Activated T-helper 1 cell treated with anti-CD3 and anti-CD28 coated beads, Interleukin-2, amount 50 U/mL, for 16 hours (primary cell): ENCODE results near the gene C10orf71.

Experiments
- DNase-seq, 2 donors: peaks; one replicate each; pipeline ENCODE4 v3.0.0-alpha.2; 2020; ENCODE audit warnings: low read depth in 1 of 2, low spot score in 1 of 2

C10orf71 gene, protein sequence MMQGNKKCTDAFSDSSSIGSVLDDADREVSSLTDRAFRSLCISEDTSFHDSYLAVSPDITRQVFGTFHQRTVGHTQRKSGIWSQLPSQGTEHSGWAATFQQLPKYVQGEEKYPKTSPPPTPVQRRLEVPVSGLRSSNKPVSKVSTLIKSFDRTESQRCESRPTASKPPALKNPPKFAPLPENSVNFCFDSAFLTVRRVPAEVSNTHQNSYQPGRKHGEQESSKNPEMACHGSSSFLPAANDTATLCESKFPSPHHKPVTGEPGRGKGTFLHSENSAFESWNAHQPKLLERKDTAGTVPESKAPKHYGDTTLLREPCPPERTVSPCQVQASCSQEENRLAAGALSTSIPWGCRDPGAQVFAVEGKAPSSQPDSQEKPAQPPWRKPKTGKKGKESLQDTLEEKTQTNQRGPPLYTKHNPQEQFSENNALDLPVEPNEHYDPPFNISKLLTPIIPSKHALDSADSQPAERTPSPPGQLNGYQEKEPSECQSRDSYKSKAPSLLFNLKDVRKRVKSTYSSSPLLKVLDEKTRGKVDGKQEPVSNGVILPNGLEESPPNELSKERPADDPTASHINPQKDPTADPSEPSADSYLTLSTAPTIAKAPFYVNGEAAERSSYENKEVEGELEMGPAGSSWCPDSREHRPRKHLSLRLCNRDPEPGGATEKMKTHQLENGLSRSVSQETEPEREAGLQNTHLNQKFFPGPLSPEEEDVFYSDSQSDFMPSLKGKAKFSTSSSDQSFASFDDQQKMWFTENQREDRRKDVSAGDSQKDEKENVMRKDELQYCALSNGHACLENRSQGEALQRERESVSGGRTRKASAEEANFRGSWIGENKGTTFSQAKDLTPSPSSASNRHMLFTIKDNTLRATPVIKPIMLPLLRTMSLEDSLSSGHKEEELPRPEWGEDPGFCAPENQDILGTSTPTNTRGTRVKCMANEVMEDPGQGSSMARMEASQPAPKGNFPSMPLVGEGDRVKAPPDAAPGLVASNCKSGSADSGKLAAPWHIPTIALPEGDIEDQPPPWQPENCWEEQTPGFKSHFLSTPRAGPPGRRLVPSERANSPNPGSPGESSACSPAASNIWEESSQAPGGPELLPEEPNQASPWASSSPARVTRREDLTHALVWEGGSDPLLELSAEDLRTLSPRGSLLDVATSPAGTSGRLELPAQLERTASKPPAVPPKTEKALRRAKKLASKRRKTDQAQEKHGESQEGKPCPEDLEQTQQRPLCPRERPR (N-terminal part only)

DNA sequence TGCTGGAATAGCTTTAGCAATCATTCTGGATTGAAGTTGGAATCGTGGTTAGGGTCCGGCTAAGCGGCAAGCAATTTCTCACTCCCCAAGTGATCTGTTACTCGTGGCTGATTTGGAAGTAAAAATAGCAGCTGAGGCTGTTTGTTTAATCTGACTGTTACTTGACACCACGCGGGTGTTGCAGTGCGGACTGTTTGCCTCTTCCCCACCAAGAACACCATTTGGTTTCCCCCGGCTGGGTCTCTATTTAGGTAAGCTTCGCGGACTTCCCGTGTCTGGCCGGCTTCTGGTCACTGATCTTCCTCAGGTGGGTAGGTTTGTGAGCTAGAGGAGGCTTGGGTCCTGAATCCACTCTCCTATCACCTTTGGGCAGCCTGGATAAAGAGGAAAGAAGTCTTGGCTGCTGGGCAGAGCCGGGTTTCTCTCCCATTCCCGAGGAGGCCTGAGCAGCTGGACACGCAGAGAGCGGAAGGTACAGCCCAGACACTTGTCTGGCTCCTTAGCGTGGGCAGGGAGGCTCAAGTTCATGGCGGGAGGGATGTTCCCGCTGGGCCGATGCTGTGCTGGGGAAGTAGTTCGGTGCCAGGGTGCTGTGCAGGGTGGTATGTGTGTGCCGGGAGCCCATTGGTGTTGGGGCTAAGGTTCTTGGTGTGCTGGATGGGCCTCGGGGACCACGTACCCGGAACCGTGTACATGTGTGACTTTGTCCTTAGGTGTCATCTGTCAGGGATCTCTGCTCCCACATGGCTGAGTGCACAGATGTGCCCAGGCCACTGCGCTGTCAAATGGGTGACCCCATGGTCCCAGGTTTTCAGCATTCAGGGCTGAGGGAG, at the start of gene C10orf71:
Gene C10orf71, plus strand, starts transcription at position 188 of the 833 bp plus-strand sequence. CDS start 23,376 bp downstream, outside the sequence.
- DNase-seq = no peak

GRCh38 chr10:49252313-49253034, 46.5 kb upstream of the C10orf71 start:
- DNase-seq = no peak

GRCh38 chr10:49253340-49253906, 45.5 kb upstream of the C10orf71 start:
- DNase-seq = no peak

DNA sequence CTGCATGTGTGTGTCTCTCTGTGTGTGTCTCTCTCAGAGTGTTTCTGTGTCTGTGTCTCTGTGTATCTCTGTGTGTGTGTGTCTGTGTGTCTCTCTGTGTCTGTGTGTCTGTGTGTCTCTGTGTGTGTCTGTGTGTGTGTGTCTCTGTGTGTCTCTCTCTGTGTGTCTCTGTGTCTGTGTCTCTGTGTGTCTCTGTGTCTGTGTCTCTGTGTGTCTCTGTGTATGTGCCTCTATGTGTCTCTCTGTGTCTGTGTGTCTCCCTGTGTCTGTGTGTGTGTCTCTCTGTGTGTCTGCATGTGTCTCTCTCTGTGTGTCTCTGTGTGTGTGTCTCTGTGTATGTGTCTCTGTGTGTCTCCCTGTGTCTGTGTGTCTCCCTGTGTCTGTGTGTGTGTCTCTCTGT, 44.8 kb upstream of the C10orf71 start:
- no peak for DNase-seq

DNA sequence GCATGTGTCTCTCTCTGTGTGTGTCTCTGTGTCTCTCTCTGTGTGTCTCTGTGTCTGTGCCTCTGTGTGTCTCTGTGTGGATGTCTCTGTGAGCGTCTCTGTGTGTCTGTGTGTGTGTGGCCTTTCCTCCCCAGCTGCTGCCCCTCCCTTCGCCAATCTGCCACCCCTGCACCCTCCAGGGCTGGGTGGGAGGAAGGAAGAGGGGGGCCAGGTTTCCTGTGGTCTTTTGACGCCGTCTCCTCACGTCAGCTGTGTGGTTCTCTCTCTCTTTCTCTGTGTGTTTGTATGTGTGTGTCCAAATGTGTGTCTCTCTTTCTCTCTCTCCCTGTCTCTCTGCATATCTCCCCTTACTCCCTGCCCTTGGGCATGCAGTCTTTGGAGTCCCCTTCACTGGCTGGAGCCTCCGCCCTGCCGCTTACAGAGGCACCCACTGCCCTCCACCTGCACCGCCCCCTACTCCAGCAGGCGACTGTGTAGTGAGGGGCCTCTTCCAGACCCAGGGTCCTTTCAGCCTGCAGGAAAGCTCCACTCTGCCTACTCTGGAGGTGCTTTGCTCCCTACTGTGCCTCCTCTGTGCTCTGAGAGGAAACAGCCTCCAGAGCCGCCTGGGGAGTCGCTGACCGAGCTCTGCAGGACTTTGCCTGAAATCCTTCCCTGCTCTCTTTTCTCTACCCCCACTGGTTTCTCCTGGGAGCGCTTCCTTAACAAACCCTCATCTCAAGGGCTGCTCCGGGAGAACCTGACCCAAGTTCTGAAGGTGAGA, 44.2 kb upstream of the C10orf71 start:
- no peak for DNase-seq

GRCh38 chr10:49255883-49256282, 43.1 kb upstream of the C10orf71 start:
- DNase-seq = no peak

DNA sequence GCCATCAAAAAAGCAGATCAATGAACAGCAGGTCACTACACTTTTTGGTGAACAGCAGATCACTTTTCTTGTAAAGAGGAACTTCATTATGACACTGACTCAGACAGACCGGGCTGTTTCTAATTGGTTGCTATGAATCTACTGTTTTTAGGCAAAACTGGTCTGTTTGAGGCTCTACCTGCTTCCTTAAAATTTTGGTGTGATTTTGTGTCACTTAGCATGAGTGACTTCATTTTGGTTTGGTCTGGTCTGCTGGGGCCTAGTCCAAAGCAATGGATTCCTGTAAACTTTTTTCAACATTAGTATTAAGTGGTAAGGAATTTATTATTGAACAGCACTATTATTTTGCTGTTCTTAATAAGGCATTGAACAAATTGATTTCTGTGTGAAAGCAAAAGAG, 41.8 kb upstream of the C10orf71 start:
- no peak for DNase-seq

DNA sequence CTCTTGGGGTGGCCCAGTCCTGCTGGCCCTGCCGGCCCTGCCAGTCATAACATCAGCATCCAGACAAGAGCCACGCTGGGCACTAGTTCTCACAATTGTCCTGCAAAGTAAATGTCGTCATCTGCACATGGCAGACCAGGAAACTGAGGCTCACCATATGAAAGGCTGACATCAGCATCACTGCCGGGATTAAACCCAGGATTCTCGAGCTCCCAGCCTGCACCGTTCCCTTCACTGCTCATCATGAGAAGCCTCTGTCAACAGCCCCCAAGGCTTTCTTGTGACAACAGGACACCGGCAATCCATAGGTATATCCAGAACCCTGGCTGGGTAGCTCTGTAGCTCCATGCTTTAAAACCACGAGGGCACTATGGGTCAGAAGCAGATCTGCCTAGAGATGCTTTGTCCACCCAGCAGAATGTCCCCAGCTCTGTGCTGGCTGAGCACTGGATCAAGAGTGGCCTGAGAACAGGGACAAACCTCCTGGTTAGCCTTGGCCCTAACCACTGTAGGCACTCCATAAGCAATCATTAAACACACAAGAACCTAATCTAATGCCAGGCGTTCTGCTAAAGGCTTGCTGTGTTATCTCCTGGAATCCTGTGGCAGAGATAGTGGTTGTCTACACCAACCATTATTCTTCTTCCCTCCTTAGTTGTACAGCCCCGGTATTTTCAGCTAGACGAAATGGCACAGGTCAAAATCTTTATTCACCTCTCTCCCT, 41.2 kb upstream of the C10orf71 start:
- no peak for DNase-seq

DNA sequence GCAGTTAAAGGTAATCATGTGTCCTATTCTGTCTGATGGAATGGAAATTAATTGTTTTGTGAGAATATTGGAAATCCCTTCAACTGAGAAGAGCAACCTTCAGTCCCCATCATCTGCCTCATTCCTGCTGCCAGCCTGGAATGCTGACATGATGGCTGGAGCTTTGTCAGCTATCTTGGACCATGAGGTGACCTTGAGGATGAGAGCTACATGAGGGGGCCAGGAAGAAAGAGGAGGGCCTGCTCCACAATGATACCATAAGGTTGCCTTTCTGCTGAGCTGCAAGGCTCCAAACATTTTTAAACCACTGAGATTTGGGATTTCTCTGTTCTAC, 40.7 kb upstream of the C10orf71 start:
- no peak for DNase-seq

DNA sequence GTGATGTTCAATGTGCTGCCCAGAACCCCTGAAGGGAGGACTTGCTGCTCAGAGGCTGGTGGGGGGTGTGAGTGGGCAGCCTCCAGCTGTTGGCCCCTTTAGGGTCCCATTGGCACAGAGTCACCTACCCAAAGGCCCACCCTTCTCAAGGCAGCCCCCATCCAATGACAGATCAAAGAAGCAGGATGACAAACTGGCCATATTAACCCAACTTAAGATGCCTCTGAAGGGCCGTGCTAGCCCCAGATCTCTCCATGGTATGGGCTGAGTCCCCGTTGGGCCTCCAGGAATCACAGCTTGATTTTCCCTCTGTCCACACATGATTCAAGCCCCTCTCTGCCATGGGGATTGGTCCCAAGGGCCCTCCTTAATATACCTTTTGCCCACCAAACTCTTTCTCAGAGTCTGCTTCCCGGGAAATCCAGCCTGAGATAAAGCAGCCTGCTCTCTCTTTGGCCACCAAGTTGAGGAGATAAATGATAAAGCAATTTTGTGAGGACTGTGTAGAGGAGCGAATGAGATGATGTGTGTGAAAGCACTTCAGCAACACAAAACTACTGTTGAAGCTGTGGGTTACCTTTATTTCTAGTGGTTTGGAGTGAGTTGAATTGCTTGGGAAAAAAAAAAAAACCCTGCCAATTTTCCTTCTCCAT, 38.2 kb upstream of the C10orf71 start:
- DNase-seq = no peak

GRCh38 chr10:49263591-49263990, 35.4 kb upstream of the C10orf71 start:
- no peak for DNase-seq

GRCh38 chr10:49264177-49264677, 34.7 kb upstream of the C10orf71 start:
- no peak for DNase-seq

DNA sequence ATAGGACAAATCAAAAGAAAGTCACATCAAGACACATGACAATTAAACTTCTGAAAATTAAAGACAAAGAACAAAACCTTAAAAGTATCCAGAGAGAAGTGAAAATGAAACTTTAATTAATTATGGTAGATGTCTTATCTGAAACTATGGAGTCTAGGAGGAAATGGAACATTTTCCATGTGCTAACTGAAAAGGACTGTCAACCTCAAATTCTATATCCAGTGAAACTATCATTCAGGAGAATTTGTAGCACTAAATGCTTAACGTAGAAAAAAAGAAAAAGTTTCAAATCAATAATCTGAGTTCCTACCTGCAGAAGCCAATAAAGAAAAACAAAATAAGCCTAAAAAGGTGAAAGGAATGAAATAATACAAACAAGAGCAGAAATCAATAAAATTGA, 33.1 kb upstream of the C10orf71 start:
- DNase-seq = no peak

DNA sequence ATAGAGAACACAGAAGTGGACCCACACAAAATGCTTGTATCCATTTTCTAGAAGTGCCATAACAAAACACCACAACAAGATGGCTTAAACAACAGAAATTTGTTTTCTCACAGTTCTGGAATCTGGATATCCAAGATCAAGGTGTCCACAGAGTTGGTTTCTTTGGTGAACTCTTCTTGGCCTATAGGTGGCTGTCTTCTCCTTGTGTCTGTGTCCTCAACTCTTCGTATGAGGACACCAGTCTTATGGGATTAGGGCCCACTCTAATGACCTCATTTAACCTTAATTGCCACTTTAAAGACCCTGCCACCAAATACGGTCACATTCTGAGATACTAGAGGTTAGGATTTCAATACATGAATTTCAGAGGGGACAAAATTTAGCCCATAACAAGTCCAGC, 30.8 kb upstream of the C10orf71 start:
- no peak for DNase-seq

DNA sequence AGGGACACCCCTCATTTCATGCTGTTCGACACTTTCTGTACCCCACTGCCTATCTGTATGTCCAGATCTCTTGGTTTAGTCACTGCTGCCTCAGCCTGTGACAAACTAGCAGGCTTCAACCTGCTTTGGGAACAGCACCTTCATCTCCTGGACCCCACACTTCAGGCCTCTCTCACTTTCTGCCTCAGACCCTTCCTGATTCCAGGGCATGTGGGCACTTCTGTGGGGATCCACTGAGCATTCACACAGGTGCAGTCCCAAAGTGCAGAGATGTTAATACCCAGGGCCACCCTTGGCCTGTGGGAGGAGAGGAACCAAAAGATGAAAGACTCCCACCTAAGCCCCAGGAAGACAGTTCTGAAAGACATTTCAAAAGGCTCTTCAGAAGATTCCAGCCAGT, 29.4 kb upstream of the C10orf71 start:
- DNase-seq = no peak

- DNase-seq = no peak
Measured at GRCh38 chr10:49270565-49270964, 28.4 kb upstream of the C10orf71 start.

- no peak for DNase-seq
Measured at GRCh38 chr10:49271346-49271745, 27.6 kb upstream of the C10orf71 start.
